ENCODE measurements around the gene XIRP2.

- TF ChIP-seq CTCF (IDR thresholded peaks at IDR 0.05): peak in 4 of 6 experiments; percentile 19 to 61 (median 30)
- no peak for TF ChIP-seq POLR2A (IDR thresholded peaks at IDR 0.05)
These were observed 323.9 kb downstream of the XIRP2 start for GRCh38 chr2:167212014-167212648.
